HG03354 (cell line): ENCODE results near the gene ATXN1.
"Not testable (repeated sequence)": the region's sequence is repeated elsewhere in the genome, so short reads cannot be mapped to it uniquely, and the experiment has no call there.

Experiments
- ATAC-seq: cut with Tn5 transposase; IDR thresholded peaks from one replicate; pipeline ENCODE4 v1.9.1; 2021; ENCODE audit warnings: mild to moderate bottlenecking; ENCODE audit not compliant: unreplicated experiment, poor library complexity, severe bottlenecking

The ATXN1 gene

GRCh38 chr6:16269442-16270070 is 491.7 kb downstream of the ATXN1 start:
- ATAC-seq = not testable (repeated sequence)

- no peak for ATAC-seq
These were observed 493.6 kb downstream of the ATXN1 start for GRCh38 chr6:16267428-16268263.

GRCh38 chr6:16265351-16266341 is 495.6 kb downstream of the ATXN1 start:
- ATAC-seq = no peak

- no peak for ATAC-seq
These were observed 496.5 kb downstream of the ATXN1 start for GRCh38 chr6:16264785-16265184.

GRCh38 chr6:16263464-16264099 is 497.7 kb downstream of the ATXN1 start:
- ATAC-seq = not testable (repeated sequence)

- ATAC-seq = not testable (repeated sequence)
These were observed 498.5 kb downstream of the ATXN1 start for GRCh38 chr6:16262773-16263172.

GRCh38 chr6:16260602-16261001 is 500.7 kb downstream of the ATXN1 start:
- ATAC-seq = not testable (repeated sequence)

- ATAC-seq = not testable (repeated sequence)
These were observed 501.7 kb downstream of the ATXN1 start for GRCh38 chr6:16259604-16260003.

GRCh38 chr6:16258709-16259075 is 502.6 kb downstream of the ATXN1 start:
- ATAC-seq = no peak

GRCh38 chr6:16257999-16258708 is 503.1 kb downstream of the ATXN1 start:
- ATAC-seq = no peak

GRCh38 chr6:16256781-16257180 is 504.5 kb downstream of the ATXN1 start:
- no peak for ATAC-seq

GRCh38 chr6:16254535-16254934 is 506.7 kb downstream of the ATXN1 start:
- ATAC-seq = no peak

- no peak for ATAC-seq
These were observed 507.7 kb downstream of the ATXN1 start for GRCh38 chr6:16253399-16254144.

GRCh38 chr6:16252686-16253299 is 508.5 kb downstream of the ATXN1 start:
- ATAC-seq = no peak

GRCh38 chr6:16251706-16252105 is 509.6 kb downstream of the ATXN1 start:
- no peak for ATAC-seq

GRCh38 chr6:16249971-16250370 is 511.3 kb downstream of the ATXN1 start:
- no peak for ATAC-seq
